GM12864 (cell line): Measurements from ENCODE around the gene CEP78.

Experiments used
- DNase-seq: peaks from one replicate; pipeline ENCODE4 v3.0.0-alpha.2; 2011; ENCODE audit warnings: low read depth
- H3K4me3 ChIP-seq: 2 replicates; pipeline ENCODE4 v1.5.1; 2011; ENCODE audit warnings: mild to moderate bottlenecking, low read depth, low read length, control low read depth
- TF ChIP-seq, protein P1 (sequence below): IDR thresholded peaks from 2 replicates; pipeline ENCODE4 v1.5.1; 2011; ENCODE audit warnings: low read depth, mild to moderate bottlenecking, moderate library complexity, low read length, control low read depth, inconsistent platforms; ENCODE audit errors: missing control alignments

The CEP78 gene

GRCh38 chr9:78234810-78235209 is 1.1 kb upstream of the CEP78 start:
- H3K4me3 ChIP-seq: peak overlapping the region; percentile 97; the same call in 1 of the 2 replicates
- DNase-seq: no peak
- TF ChIP-seq, protein P1, sequence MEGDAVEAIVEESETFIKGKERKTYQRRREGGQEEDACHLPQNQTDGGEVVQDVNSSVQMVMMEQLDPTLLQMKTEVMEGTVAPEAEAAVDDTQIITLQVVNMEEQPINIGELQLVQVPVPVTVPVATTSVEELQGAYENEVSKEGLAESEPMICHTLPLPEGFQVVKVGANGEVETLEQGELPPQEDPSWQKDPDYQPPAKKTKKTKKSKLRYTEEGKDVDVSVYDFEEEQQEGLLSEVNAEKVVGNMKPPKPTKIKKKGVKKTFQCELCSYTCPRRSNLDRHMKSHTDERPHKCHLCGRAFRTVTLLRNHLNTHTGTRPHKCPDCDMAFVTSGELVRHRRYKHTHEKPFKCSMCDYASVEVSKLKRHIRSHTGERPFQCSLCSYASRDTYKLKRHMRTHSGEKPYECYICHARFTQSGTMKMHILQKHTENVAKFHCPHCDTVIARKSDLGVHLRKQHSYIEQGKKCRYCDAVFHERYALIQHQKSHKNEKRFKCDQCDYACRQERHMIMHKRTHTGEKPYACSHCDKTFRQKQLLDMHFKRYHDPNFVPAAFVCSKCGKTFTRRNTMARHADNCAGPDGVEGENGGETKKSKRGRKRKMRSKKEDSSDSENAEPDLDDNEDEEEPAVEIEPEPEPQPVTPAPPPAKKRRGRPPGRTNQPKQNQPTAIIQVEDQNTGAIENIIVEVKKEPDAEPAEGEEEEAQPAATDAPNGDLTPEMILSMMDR: no peak

DNA sequence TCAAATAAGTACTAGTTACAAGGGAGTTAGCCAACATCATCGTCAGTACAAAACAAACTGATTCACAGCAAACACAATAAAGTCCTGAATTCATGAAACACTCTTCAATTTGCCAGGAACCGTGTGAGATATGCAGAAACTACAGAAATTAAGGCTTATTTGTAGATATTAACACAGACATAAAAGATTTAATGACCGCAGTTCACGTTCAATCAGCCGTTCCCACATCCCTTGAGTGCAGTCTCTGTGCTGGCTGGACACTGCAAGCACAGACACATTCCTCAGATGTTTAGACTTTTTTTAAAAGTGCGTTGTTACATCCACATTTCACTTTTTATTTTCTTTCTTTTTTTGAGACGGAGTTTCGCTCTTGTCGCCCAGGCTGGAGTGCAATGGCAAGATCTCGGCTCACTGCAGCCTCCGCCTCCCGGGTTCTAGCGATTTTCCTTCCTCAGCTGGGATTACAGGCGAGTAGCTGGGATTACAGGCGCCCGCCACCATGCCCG is 566 bp upstream of the CEP78 start:
- TF ChIP-seq, protein P1: no peak
- peak overlapping the region; percentile 97 for H3K4me3 ChIP-seq
- DNase-seq: no peak

- peak; percentile 1 for DNase-seq
- peak overlapping the region; percentile 97 for H3K4me3 ChIP-seq
- TF ChIP-seq, protein P1: no peak
Measured at GRCh38 chr9:78236551-78236910, 656 bp downstream of the CEP78 start.

DNA sequence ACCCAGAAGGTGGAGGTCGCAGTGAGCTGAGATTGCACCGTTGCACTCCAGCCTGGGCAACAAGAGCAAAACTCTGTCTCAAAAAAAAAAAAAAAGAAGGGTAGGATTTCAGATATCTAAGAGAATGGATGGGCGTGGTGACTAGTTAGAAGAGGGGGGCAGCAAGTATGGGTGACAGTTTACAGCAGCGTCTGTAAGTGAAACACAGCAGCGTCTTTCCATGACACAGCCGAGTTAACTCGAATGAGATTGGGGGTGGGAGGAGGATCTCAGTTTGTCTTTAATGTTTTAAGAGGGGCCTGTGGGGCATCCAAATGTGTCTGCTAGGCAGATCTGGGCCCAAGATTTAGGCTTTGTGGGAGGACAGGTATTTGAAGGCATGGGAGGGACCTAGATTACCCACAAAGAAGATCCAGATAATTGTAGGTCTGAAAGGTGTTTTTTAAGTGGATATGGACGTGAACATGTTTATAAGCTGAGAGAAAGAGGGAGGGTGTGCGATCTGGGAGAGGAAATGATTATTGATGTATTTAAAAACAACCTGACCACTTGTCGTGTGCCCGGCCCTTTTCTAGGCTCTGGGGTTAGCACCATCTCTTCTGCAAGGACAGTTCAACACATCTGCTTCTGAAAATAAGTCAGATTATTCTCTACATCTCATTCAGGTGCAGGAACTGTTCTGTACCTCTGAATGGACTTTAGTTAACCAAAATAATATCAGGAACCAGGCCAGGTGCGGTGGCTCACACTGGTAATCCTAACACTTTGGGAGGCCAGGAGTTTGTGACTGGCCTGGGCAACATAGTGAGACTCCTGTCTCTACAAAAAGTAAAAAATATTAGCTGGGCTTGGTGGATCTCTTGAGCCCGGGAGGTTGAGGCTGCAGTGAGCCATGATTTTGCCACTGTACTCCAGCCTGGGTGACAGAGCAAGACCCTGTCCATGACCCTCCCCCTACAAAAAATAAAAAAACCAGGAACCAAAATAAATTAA is 2.5 kb downstream of the CEP78 start:
- DNase-seq: no peak
- no peak overlapping the region for H3K4me3 ChIP-seq
- TF ChIP-seq, protein P1: no peak

DNA sequence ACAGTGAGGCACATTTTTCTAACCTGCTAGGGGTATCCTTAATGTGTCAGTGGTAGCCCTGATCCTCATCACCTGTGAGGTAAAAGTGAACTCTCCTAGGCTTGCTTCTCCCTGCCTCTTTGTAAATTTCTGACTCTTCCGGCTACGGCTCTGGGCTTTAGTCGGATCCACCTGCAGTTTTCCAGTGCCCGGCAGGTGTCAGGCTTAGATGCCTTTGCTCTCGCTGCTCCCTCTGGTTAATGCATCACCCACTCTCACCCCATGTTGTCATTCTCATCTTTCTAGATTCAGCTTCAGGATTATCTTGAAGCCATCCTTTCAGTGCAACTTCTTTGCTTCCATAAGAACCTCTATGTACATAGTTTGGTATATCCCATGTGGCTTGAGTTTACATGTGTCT is 3.6 kb downstream of the CEP78 start:
- TF ChIP-seq, protein P1: no peak
- no peak overlapping the region for H3K4me3 ChIP-seq
- no peak for DNase-seq

- TF ChIP-seq, protein P1: no peak
- H3K4me3 ChIP-seq: no peak overlapping the region
- DNase-seq: no peak
Measured at GRCh38 chr9:78242041-78242440, 6.2 kb downstream of the CEP78 start.

- TF ChIP-seq, protein P1: no peak
- no peak overlapping the region for H3K4me3 ChIP-seq
- DNase-seq: no peak
Measured at GRCh38 chr9:78243130-78243529, 7.3 kb downstream of the CEP78 start.
